ENCODE measurements around the gene ZNF423. TPM values are rescaled to one million over a fixed set of nuclear protein-coding genes. Genes with fewer than 3 reads are reported as not detected.

The ZNF423 gene
- total RNA-seq, 4 donors from 2014 or later = 4.1 to 20.2 (median 10.3) TPM

DNA sequence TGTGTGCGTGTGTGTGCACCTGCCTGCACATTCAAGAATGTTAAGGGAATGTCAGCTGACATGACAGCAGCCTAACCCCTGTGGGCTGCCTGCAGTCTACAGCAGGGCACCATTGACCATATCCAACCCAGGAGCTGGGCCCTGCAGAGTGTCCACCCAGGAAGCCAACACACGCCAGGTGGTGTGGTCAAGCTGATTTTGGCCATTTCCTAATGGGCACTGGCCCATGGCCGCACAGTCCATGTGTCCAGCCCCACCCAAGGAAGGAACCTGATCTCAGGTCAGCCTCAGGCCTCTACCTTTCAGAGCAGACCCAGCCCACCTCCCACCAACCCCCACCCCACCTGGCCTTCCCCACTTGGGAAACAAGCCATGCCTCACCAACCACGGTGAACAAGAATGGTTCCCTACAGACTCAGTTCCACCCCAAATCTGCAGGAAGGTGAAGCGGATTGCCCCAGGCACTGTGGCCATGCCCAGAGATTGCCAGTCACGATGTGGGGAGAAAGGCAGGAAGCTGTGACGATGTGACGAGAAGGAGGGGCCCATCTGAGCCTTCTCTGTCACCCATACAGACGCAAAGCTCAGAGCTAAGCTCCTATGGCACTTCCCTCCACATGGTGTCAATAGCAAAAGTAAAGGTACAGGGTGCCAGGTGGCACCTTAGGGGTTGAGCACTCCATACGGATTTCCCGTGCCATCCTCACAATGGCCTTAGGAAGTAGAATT is 77.5 kb downstream of the ZNF423 start:
- TF ChIP-seq, protein P1, sequence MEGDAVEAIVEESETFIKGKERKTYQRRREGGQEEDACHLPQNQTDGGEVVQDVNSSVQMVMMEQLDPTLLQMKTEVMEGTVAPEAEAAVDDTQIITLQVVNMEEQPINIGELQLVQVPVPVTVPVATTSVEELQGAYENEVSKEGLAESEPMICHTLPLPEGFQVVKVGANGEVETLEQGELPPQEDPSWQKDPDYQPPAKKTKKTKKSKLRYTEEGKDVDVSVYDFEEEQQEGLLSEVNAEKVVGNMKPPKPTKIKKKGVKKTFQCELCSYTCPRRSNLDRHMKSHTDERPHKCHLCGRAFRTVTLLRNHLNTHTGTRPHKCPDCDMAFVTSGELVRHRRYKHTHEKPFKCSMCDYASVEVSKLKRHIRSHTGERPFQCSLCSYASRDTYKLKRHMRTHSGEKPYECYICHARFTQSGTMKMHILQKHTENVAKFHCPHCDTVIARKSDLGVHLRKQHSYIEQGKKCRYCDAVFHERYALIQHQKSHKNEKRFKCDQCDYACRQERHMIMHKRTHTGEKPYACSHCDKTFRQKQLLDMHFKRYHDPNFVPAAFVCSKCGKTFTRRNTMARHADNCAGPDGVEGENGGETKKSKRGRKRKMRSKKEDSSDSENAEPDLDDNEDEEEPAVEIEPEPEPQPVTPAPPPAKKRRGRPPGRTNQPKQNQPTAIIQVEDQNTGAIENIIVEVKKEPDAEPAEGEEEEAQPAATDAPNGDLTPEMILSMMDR (IDR thresholded peaks at IDR 0.05; ENCODE audit: low read depth) = no peak

DNA sequence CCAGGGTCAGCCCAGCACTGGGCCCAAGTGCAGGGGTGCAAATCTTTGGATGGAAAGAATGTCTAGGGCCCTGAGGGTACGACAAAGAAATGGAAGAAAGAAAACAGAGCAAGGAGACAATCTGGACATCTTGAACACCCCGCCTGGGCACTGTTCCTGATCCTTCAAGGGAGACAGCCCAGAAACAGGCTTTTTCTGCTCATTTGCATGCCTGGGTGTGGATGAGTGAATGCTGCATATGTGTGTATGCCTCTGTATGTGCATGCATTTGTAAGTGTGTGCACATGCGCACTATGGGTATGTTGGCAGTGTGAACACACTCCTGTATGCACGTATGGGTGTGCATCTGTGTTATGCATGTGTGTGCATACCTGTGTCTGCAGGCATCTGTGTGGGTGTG is 79.2 kb downstream of the ZNF423 start:
- TF ChIP-seq, protein P1 (IDR thresholded peaks at IDR 0.05; ENCODE audit: low read depth) = no peak

DNA sequence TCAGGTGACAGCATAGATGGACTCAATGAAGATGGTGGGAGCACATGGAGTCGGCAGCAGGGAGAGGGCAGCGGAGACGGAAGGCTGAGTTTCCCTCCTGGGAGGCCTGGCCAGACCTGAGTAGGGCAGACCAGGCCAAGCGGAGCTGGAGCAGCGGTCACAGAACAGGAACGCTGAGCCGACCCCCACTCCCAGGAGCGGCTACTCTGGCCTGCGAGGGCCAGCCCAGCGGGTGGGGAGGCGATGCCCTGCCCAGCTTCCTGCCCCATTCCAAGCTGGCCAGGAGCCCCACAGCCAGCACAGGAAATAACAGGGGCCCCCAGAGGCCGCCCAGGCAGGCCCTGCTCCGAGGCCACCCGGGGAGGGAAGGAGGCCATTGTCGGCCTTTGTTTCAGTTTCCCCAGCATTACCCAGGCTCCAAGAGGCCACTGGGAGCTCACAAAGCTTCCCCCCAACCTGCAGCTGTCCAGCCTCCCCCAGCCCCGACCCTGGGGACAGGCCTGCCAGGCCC is 79.8 kb downstream of the ZNF423 start:
- TF ChIP-seq, protein P1 (IDR thresholded peaks at IDR 0.05; ENCODE audit: low read depth) = no peak

DNA sequence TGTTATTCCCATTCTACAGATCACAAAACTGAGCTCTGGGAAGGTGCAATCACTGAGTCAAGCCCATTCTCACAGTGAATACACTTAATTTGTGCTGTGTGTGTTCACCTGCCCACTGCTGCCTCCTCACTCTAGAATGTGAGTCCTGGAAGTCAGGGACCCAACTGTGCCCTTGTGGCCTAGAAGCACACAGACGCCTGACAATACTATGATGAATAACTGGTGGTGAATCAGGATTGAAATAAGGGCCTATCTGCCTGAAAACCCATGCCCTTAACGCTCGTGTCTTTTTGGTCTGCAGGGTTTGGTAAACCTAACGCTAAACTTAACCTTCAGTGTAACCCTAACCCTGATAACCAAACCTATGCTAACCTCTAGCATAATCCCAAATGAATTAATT is 80.3 kb downstream of the ZNF423 start:
- TF ChIP-seq, protein P1 (IDR thresholded peaks at IDR 0.05; ENCODE audit: low read depth) = no peak

DNA sequence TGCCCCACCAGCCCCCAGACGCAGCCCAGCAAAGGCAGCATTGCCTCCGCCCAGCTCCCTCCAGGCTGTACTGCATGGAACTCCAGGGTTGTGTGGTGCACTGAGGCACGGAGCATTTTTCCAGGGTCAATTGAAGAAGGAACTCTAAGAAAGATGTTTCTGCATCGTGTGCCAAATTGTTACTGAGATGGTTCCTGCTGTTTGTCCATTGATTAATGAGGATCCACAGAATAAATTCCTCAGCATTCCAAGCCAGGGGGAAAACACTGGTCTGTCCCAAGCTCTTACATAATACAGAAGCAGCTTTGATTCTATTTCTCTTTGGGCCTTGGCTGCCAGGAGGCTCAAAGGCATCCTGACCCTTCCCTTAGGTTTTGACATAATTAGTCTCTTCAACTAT is 80.9 kb downstream of the ZNF423 start:
- TF ChIP-seq, protein P1 (IDR thresholded peaks at IDR 0.05; ENCODE audit: low read depth) = no peak

DNA sequence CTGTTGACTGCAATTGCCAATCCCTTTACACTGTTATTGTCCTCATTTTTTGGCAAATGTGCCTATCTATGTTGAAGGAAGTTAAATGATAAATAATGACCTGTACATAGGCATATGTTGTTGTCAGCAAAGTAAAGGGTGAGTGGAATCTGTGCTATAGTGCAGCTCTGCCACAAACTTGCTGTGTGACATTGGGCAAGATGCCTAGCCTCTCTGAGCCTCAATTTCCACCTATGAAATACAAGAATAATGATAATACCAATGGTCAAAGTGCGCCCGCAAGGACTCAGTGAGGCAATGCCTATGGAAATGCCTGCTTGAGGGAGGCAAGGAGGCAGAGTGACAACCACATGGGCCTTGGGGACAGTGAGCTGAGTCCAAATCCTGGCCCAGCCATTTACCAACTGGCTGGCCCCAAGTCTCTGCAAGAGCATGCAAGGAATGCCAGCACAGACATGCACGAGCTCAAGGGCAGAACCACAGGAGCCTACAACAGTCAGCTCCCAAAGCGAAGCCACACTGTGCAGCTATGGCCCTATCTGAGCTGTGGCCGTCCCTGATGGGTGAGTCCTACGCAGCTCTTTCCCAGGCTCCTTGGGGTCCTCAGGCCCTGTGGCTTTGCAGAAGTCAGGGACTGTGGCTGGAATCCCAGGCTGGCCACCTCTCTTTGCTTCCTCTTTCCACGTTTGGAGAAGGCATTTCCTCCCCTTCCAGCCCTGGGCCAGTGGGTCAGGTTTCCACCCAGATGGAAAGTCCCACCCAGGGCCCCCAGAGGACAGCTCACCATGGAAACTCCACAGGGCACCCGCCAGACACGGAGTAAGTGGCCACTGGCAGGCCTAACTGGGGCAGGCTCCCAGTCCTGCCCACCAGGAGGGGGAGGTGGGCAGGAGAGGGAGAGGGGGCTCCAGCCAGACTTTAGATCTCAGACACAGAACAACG is 82.1 kb downstream of the ZNF423 start:
- TF ChIP-seq, protein P1 (IDR thresholded peaks at IDR 0.05; ENCODE audit: low read depth) = no peak

DNA sequence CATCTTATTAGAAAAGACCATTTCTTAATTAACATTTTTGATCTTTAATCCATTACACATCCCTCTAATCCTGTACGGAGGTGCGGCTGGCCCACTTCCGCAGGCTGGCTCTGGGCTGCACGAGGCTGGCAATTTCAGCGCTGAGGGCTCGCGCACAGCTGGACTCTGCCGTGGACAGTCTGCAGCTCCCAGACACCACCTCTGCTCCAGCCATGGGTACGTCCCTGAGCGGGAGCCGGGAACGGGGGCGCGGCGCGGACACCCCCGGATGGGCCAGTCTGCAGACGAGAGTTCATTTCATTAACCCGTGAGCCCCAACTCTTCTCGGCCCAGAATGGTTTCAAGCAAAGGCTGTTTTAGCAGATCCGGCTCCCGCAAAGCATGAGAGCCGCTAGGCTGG is 87.9 kb downstream of the ZNF423 start:
- TF ChIP-seq, protein P1 (IDR thresholded peaks at IDR 0.05; ENCODE audit: low read depth) = no peak

All from subcutaneous adipose tissue (tissue), 4 donors.